Measurements from ENCODE around the gene F5.

The F5 gene

GRCh38 chr1:169491845-169492281 is 94.4 kb downstream of the F5 start:
- TF ChIP-seq NFRKB (IDR thresholded peaks at IDR 0.05) (no peak), SUZ12 (IDR thresholded peaks at IDR 0.05) (no peak), FOXK2 (IDR thresholded peaks at IDR 0.05) (no peak), L3MBTL2 (conservative IDR thresholded peaks at IDR 0.05) (no peak), SP1 (IDR thresholded peaks at IDR 0.05) (no peak)
- ChIA-PET CTCF (no interaction called here), POLR2A (no interaction called here)
- DNase-seq (ENCODE audit: extremely low spot score), result no peak

- TF ChIP-seq ARNT (IDR thresholded peaks at IDR 0.05), result no peak
- TF ChIP-seq SUZ12 (IDR thresholded peaks at IDR 0.05), result no peak
- ChIA-PET POLR2A (interaction anchor here (2.8 kb wide), 1 partner anchor 61 kb away, joined by 9 read pairs; the partner anchor contains the start of gene CCDC181), CTCF (no interaction called here)
- no peak for DNase-seq (ENCODE audit: extremely low spot score)
Measured at GRCh38 chr1:169488157-169488556, 98.1 kb downstream of the F5 start.

GRCh38 chr1:169487561-169487960 is 98.7 kb downstream of the F5 start:
- no peak for DNase-seq (ENCODE audit: extremely low spot score)
- POLR2A ChIA-PET, result interaction anchor here (2.8 kb wide), 1 partner anchor 61 kb away, joined by 9 read pairs; the partner anchor contains the start of gene CCDC181
- no peak for TF ChIP-seq L3MBTL2 (conservative IDR thresholded peaks at IDR 0.05)
- CTCF ChIA-PET, result no interaction called here

GRCh38 chr1:169487133-169487532 is 99.1 kb downstream of the F5 start:
- POLR2A ChIA-PET, result interaction anchor here (1.6 to 2.8 kb wide), 2 partner anchors 22 to 60 kb away, joined by 7 to 9 read pairs; partner anchors contain the start of gene CCDC181
- no peak for TF ChIP-seq SP1 (IDR thresholded peaks at IDR 0.05)
- TF ChIP-seq SUZ12 (IDR thresholded peaks at IDR 0.05), result no peak
- TF ChIP-seq ELF4 (IDR thresholded peaks at IDR 0.05), result no peak
- no peak for TF ChIP-seq ARNT (IDR thresholded peaks at IDR 0.05)
- TF ChIP-seq LEF1 (IDR thresholded peaks at IDR 0.05; ENCODE audit: borderline replicate concordance), result no peak
- TF ChIP-seq NFRKB (IDR thresholded peaks at IDR 0.05), result no peak
- no peak for TF ChIP-seq HDGF (IDR thresholded peaks at IDR 0.05; ENCODE audit: borderline replicate concordance)
- no peak for TF ChIP-seq L3MBTL2 (conservative IDR thresholded peaks at IDR 0.05)
- no peak for TF ChIP-seq TARDBP (IDR thresholded peaks at IDR 0.05)
- CTCF ChIA-PET, result no interaction called here
- DNase-seq (ENCODE audit: extremely low spot score), result no peak

GRCh38 chr1:169486281-169487051 is 99.8 kb downstream of the F5 start:
- CTCF ChIA-PET, result interaction anchor here (0.6 to 0.7 kb wide), 2 partner anchors 18 to 60 kb away, joined by 3 read pairs; no protein-coding TSS in a partner anchor
- TF ChIP-seq TARDBP (IDR thresholded peaks at IDR 0.05) (no peak), CTBP1 (IDR thresholded peaks at IDR 0.05; ENCODE audit: borderline replicate concordance) (no peak), BHLHE40 (IDR thresholded peaks at IDR 0.05; ENCODE audit: borderline replicate concordance) (no peak), PKNOX1 (IDR thresholded peaks at IDR 0.05) (no peak), ARNT (IDR thresholded peaks at IDR 0.05) (no peak), ELF4 (IDR thresholded peaks at IDR 0.05) (no peak), L3MBTL2 (conservative IDR thresholded peaks at IDR 0.05) (no peak), FOXM1 (IDR thresholded peaks at IDR 0.05; ENCODE audit: borderline replicate concordance) (no peak), SUZ12 (IDR thresholded peaks at IDR 0.05) (no peak), ZNF384 (IDR thresholded peaks at IDR 0.05) (no peak), NFRKB (IDR thresholded peaks at IDR 0.05) (no peak)
- DNase-seq (ENCODE audit: extremely low spot score), result no peak
- POLR2A ChIA-PET, result interaction anchor here (0.7 to 2.8 kb wide), 13 partner anchors 8 to 408 kb away, joined by 3 to 9 read pairs (median 4); partner anchors contain the start of genes CCDC181, METTL18 and SCYL3

- peak; percentile 97 for DNase-seq (ENCODE audit: extremely low spot score)
- ChIA-PET POLR2A (interaction anchor here (0.7 to 2.8 kb wide), 13 partner anchors 9 to 408 kb away, joined by 3 to 9 read pairs (median 4); partner anchors contain the start of genes BLZF1, CCDC181 and SCYL3), CTCF (interaction anchor here (0.6 to 0.7 kb wide), 2 partner anchors 19 to 61 kb away, joined by 3 read pairs; no protein-coding TSS in a partner anchor)
- TF ChIP-seq L3MBTL2 (conservative IDR thresholded peaks at IDR 0.05) (peak; percentile 85), PKNOX1 (IDR thresholded peaks at IDR 0.05) (peak; percentile 67), NFRKB (IDR thresholded peaks at IDR 0.05) (no peak)
Measured at GRCh38 chr1:169485431-169486280, 100.6 kb downstream of the F5 start, which contains the start of gene SLC19A2. Gene SLC19A2, minus strand, starts transcription at chr1:169485944. Its CDS starts 178 bp downstream, at chr1:169485766.

- POLR2A ChIA-PET, result interaction anchor here (0.8 to 1.6 kb wide), 4 partner anchors 10 to 117 kb away, joined by 4 to 6 read pairs (median 6); partner anchors contain the start of gene BLZF1
- peak; percentile 43 for DNase-seq (ENCODE audit: extremely low spot score)
- TF ChIP-seq SP1 (IDR thresholded peaks at IDR 0.05), result no peak
- peak; percentile 95 for TF ChIP-seq L3MBTL2 (conservative IDR thresholded peaks at IDR 0.05)
- CTCF ChIA-PET, result no interaction called here
Measured at GRCh38 chr1:169484683-169485430, 101.4 kb downstream of the F5 start.
